ENCODE results near the gene PARD6B. TPM values are rescaled to one million over a fixed set of nuclear protein-coding genes. Genes with fewer than 3 reads are reported as not detected.

The PARD6B gene
- polyA plus RNA-seq, 1 donor from 2014 or later: 5.9 TPM

GRCh38 chr20:50717974-50718761 lies 13.2 kb upstream of the PARD6B start:
- Histone ChIP-seq H3K27ac (ENCODE audit: low read length) (no peak overlapping the region), H3K79me2 (replicated peaks; ENCODE audit: insufficient read depth, low read length) (no peaks in the 10 kb centered on the region), H3K27me3 (ENCODE audit: insufficient read depth, low read depth, low read length) (no peaks in the 10 kb centered on the region), H4K20me1 (ENCODE audit: insufficient read depth) (no peaks in the 10 kb centered on the region), H2AFZ (ENCODE audit: low read depth, low read length) (no peak overlapping the region), H3K9me2 (ENCODE audit: insufficient read depth, low read length) (no peaks in the 10 kb centered on the region), H3K36me3 (ENCODE audit: insufficient read depth, low read length) (no peaks in the 10 kb centered on the region), H3K9me3 (ENCODE audit: low read length) (no peaks in the 10 kb centered on the region), H3K4me3 (ENCODE audit: low read length) (no peak overlapping the region), H3F3A (ENCODE audit: insufficient read depth, low read length, poor library complexity, severe bottlenecking) (no peaks in the 10 kb centered on the region), H3K9ac (ENCODE audit: low read length) (no peak overlapping the region), H3K4me2 (ENCODE audit: low read length) (no peak overlapping the region)
- TF ChIP-seq TAF1 (IDR thresholded peaks at IDR 0.05; ENCODE audit: low read depth) (no peak), POLR2AphosphoS5 (IDR thresholded peaks at IDR 0.05) (no peak), EP300 (conservative IDR thresholded peaks at IDR 0.05; ENCODE audit: poor library complexity, severe bottlenecking) (no peak)

GRCh38 chr20:50719328-50719727 lies 12.1 kb upstream of the PARD6B start:
- H3K9ac ChIP-seq (ENCODE audit: low read length): no peak overlapping the region
- H3K4me3 ChIP-seq (ENCODE audit: low read length): no peak overlapping the region
- H3K27me3 ChIP-seq (ENCODE audit: insufficient read depth, low read depth, low read length): no peaks in the 10 kb centered on the region
- TF ChIP-seq RAD21 (conservative IDR thresholded peaks at IDR 0.05) (no peak), CTCF (IDR thresholded peaks at IDR 0.05; ENCODE audit: poor library complexity, severe bottlenecking) (no peak), MXI1 (conservative IDR thresholded peaks at IDR 0.05; ENCODE audit: poor library complexity, severe bottlenecking) (no peak), SMC3 (conservative IDR thresholded peaks at IDR 0.05; ENCODE audit: poor library complexity) (no peak), EZH2 (IDR thresholded peaks at IDR 0.05; ENCODE audit: borderline replicate concordance, insufficient read depth, low read length, poor library complexity, severe bottlenecking) (no peak), TAF1 (IDR thresholded peaks at IDR 0.05; ENCODE audit: low read depth) (no peak), REST (IDR thresholded peaks at IDR 0.05; ENCODE audit: borderline replicate concordance) (no peak), POLR2AphosphoS5 (IDR thresholded peaks at IDR 0.05) (no peak), EP300 (conservative IDR thresholded peaks at IDR 0.05; ENCODE audit: poor library complexity, severe bottlenecking) (no peak)
- no peaks in the 10 kb centered on the region for H3K9me2 ChIP-seq (ENCODE audit: insufficient read depth, low read length)
- no peaks in the 10 kb centered on the region for H3K9me3 ChIP-seq (ENCODE audit: low read length)
- no peak overlapping the region for H3K27ac ChIP-seq (ENCODE audit: low read length)
- no peak overlapping the region for H3K4me2 ChIP-seq (ENCODE audit: low read length)
- no peaks in the 10 kb centered on the region for H3K36me3 ChIP-seq (ENCODE audit: insufficient read depth, low read length)
- H2AFZ ChIP-seq (ENCODE audit: low read depth, low read length): no peak overlapping the region
- H4K20me1 ChIP-seq (ENCODE audit: insufficient read depth): no peaks in the 10 kb centered on the region
- H3K79me2 ChIP-seq (replicated peaks; ENCODE audit: insufficient read depth, low read length): no peaks in the 10 kb centered on the region
- H3F3A ChIP-seq (ENCODE audit: insufficient read depth, low read length, poor library complexity, severe bottlenecking): no peaks in the 10 kb centered on the region

All from neural cell (in vitro differentiated cells).